H9 (cell line): Measurements from ENCODE around the gene BICDL1. TPM values are rescaled to one million over a fixed set of nuclear protein-coding genes. Genes with fewer than 3 reads are reported as not detected.
"Not testable (repeated sequence)": the region's sequence is repeated elsewhere in the genome, so short reads cannot be mapped to it uniquely, and the experiment has no call there.

Source experiments
- DNase-seq: peaks from one replicate; pipeline ENCODE4 v3.0.0-alpha.2; 2017
- H2AFZ ChIP-seq: one replicate; pipeline ENCODE4 v1.6.1; 2013; ENCODE audit warnings: mild to moderate bottlenecking, low read length, control low read depth, moderate library complexity
- H2AK5ac ChIP-seq: 2 replicates; pipeline ENCODE4 v1.6.1; 2013; ENCODE audit warnings: low read length, control low read depth, mixed read lengths; ENCODE audit not compliant: insufficient read length
- H2BK120ac ChIP-seq: one replicate; pipeline ENCODE4 v1.6.1; 2013; ENCODE audit warnings: low read depth, mild to moderate bottlenecking, low read length, control low read depth, inconsistent platforms; ENCODE audit not compliant: poor library complexity, severe bottlenecking
- H2BK12ac ChIP-seq: 2 replicates; pipeline ENCODE4 v1.6.1; 2013; ENCODE audit warnings: low read length, control low read depth, mixed read lengths, low read depth; ENCODE audit not compliant: insufficient read length
- H2BK15ac ChIP-seq: 2 replicates; pipeline ENCODE4 v1.6.1; 2013; ENCODE audit warnings: low read depth, low read length, control low read depth
- H2BK20ac ChIP-seq: one replicate; pipeline ENCODE4 v1.6.1; 2013; ENCODE audit warnings: low read depth, mild to moderate bottlenecking, low read length, control low read depth, inconsistent platforms; ENCODE audit not compliant: poor library complexity, severe bottlenecking
- H2BK5ac ChIP-seq: 2 replicates; pipeline ENCODE4 v1.6.1; 2013; ENCODE audit warnings: low read length, control low read depth, mixed read lengths; ENCODE audit not compliant: insufficient read length
- H3K14ac ChIP-seq: 2 replicates; pipeline ENCODE4 v1.6.1; 2013; ENCODE audit warnings: low read length, control low read depth; ENCODE audit not compliant: insufficient read depth
- H3K18ac ChIP-seq: 2 replicates; pipeline ENCODE4 v1.6.1; 2013; ENCODE audit warnings: low read depth, mild to moderate bottlenecking, mixed read lengths, low read length, control low read depth; ENCODE audit not compliant: insufficient read length
- H3K23ac ChIP-seq: 2 replicates; pipeline ENCODE4 v1.6.1; 2013; ENCODE audit warnings: low read length, control low read depth, mixed read lengths, low read depth; ENCODE audit not compliant: insufficient read length
- H3K23me2 ChIP-seq: 2 replicates; pipeline ENCODE4 v1.6.1; 2013; ENCODE audit warnings: low read depth, mild to moderate bottlenecking, mixed read lengths, low read length, control low read depth; ENCODE audit not compliant: insufficient read length, poor library complexity, severe bottlenecking
- H3K27ac ChIP-seq: 2 replicates; pipeline ENCODE4 v1.5.1; 2013; ENCODE audit warnings: low read length, control low read depth, mixed read lengths, low read depth; ENCODE audit not compliant: insufficient read length
- H3K27me3 ChIP-seq: 2 replicates; pipeline ENCODE4 v1.6.1; 2013; ENCODE audit warnings: low read length, control low read depth, inconsistent platforms; ENCODE audit not compliant: insufficient read depth
- H3K4ac ChIP-seq: 2 replicates; pipeline ENCODE4 v1.6.1; 2013; ENCODE audit warnings: low read depth, mild to moderate bottlenecking, control low read depth, inconsistent platforms, low read length, moderate library complexity
- H3K4me1 ChIP-seq: 2 replicates; pipeline ENCODE4 v1.6.1; 2013; ENCODE audit warnings: low read length, control low read depth, inconsistent platforms; ENCODE audit not compliant: insufficient read depth
- H3K4me2 ChIP-seq: 2 replicates; pipeline ENCODE4 v1.6.1; 2013; ENCODE audit warnings: low read length, control low read depth, mixed read lengths; ENCODE audit not compliant: insufficient read length, insufficient read depth
- H3K56ac ChIP-seq: 2 replicates; pipeline ENCODE4 v1.6.1; 2013; ENCODE audit warnings: low read depth, mild to moderate bottlenecking, mixed read lengths, low read length, control low read depth; ENCODE audit not compliant: insufficient read length
- H3K79me1 ChIP-seq: 2 replicates; pipeline ENCODE4 v1.6.1; 2013; ENCODE audit warnings: low read depth, mild to moderate bottlenecking, moderate library complexity, low read length, control low read depth, inconsistent platforms; ENCODE audit not compliant: insufficient read depth, poor library complexity, severe bottlenecking
- H3K79me2 ChIP-seq: 2 replicates; pipeline ENCODE4 v1.6.1; 2013; ENCODE audit warnings: low read length, control low read depth, inconsistent platforms; ENCODE audit not compliant: insufficient read depth
- H3K9ac ChIP-seq: 2 replicates; pipeline ENCODE4 v1.6.1; 2013; ENCODE audit warnings: low read length, control low read depth, mixed read lengths; ENCODE audit not compliant: insufficient read length; ENCODE audit errors: extremely low read depth
- H3K9me3 ChIP-seq: one replicate; pipeline ENCODE4 v1.6.1; 2013; ENCODE audit warnings: low read depth, low read length, inconsistent platforms; ENCODE audit not compliant: control insufficient read depth
- H3T11ph ChIP-seq: one replicate; pipeline ENCODE4 v1.6.1; 2013; ENCODE audit warnings: mild to moderate bottlenecking, low read length, control low read depth, inconsistent platforms
- H4K20me1 ChIP-seq: one replicate; pipeline ENCODE4 v1.6.1; 2013; ENCODE audit not compliant: control insufficient read depth, insufficient read length, insufficient read depth
- H4K5ac ChIP-seq: 2 replicates; pipeline ENCODE4 v1.6.1; 2013; ENCODE audit warnings: low read depth, mild to moderate bottlenecking, mixed read lengths, low read length, control low read depth; ENCODE audit not compliant: insufficient read length
- H4K8ac ChIP-seq: replicated peaks from 2 replicates; pipeline ENCODE4 v1.6.1; 2013; ENCODE audit warnings: low read length, control low read depth, mixed read lengths, low read depth; ENCODE audit not compliant: insufficient read length
- H4K91ac ChIP-seq: 2 replicates; pipeline ENCODE4 v1.6.1; 2013; ENCODE audit warnings: low read depth, mild to moderate bottlenecking, moderate library complexity, mixed read lengths, low read length, control low read depth; ENCODE audit not compliant: insufficient read length
- H3K27ac Mint-ChIP-seq, 3 experiments: 2 replicates in 2 of 3; 3 replicates in 1 of 3; pipeline ENCODE4 v1.8.0; 2020 to 2021; ENCODE audit warnings: mixed read lengths in 3 of 3, mild to moderate bottlenecking in 1 of 3, moderate library complexity in 1 of 3
- H3K27me3 Mint-ChIP-seq: 2 replicates; pipeline ENCODE4 v1.8.0; 2021; ENCODE audit warnings: low read depth, mild to moderate bottlenecking, moderate library complexity, mixed read lengths
- H3K36me3 Mint-ChIP-seq, 3 experiments: 2 replicates in 2 of 3; 3 replicates in 1 of 3; pipeline ENCODE4 v1.8.0; 2020 to 2021; ENCODE audit warnings: low read depth in 3 of 3, mixed read lengths in 3 of 3; ENCODE audit not compliant: insufficient read depth in 1 of 3
- H3K4me1 Mint-ChIP-seq, 2 experiments: 2 replicates each; pipeline ENCODE4 v1.8.0; 2020; ENCODE audit warnings: mixed read lengths in 2 of 2
- H3K4me3 Mint-ChIP-seq, 2 experiments: 2 replicates in 1 of 2; 3 replicates in 1 of 2; pipeline ENCODE4 v1.8.0; 2020 to 2021; ENCODE audit warnings: mild to moderate bottlenecking in 2 of 2, mixed read lengths in 2 of 2, moderate library complexity in 1 of 2
- H3K9me3 Mint-ChIP-seq, 2 experiments: 2 replicates in 1 of 2; 3 replicates in 1 of 2; pipeline ENCODE4 v1.8.0; 2020; ENCODE audit warnings: mild to moderate bottlenecking in 2 of 2, mixed read lengths in 2 of 2, moderate library complexity in 1 of 2
- WGBS: extraction: QIAGEN DNeasy Blood & Tissue Kit; methylation state at CpG from one replicate; pipeline ENCODE4 v1.1.7; 2013; ENCODE audit warnings: missing lambda C conversion rate, low lambda C conversion rate, mixed read lengths; ENCODE audit not compliant: insufficient read length; ENCODE audit errors: extremely low coverage; 5-methylcytosine and 5-hydroxymethylcytosine counted together
- total RNA-seq: library from RNA; stranded (reverse); gene quantifications from 2 replicates; pipeline ENCODE4 v1.2.1, GENCODE V29; 2021
- TF ChIP-seq, protein P1 (sequence below): fragments of 200-600 bp; sonication (generic); conservative IDR thresholded peaks from 3 replicates; pipeline ENCODE4 v1.8.0; 2021; ENCODE audit warnings: antibody characterized with exemption, mild to moderate bottlenecking

BICDL1 gene
- total RNA-seq, 1 experiment from 2014 or later, result 13.8 TPM

- Histone ChIP-seq H3K4ac (no peak overlapping the region), H2AK5ac (no peak overlapping the region), H3K23me2 (no peaks in the 10 kb centered on the region), H2BK5ac (no peak overlapping the region), H3T11ph (no peak overlapping the region), H3K27me3 (no peaks in the 10 kb centered on the region), H3K18ac (no peak overlapping the region), H3K9me3 (no peaks in the 10 kb centered on the region), H3K4me1 (no peaks in the 10 kb centered on the region), H3K9ac (no peak overlapping the region), H3K14ac (no peak overlapping the region), H4K20me1 (no peaks in the 10 kb centered on the region), H2BK120ac (no peak overlapping the region), H4K5ac (no peak overlapping the region), H2BK20ac (no peak overlapping the region), H3K23ac (no peak overlapping the region), H4K8ac (no peak overlapping the region), H2BK12ac (no peak overlapping the region), H2AFZ (no peak overlapping the region), H3K79me1 (no peaks in the 10 kb centered on the region), H3K56ac (no peak overlapping the region), H3K4me2 (no peak overlapping the region), H3K79me2 (no peaks in the 10 kb centered on the region), H2BK15ac (no peak overlapping the region), H4K91ac (no peak overlapping the region), H3K27ac (no peak overlapping the region)
- no peak for DNase-seq
- no peaks in the 10 kb centered on the region; a peak in 1 of 7 replicates for H3K36me3 Mint-ChIP-seq
- TF ChIP-seq, protein P1, sequence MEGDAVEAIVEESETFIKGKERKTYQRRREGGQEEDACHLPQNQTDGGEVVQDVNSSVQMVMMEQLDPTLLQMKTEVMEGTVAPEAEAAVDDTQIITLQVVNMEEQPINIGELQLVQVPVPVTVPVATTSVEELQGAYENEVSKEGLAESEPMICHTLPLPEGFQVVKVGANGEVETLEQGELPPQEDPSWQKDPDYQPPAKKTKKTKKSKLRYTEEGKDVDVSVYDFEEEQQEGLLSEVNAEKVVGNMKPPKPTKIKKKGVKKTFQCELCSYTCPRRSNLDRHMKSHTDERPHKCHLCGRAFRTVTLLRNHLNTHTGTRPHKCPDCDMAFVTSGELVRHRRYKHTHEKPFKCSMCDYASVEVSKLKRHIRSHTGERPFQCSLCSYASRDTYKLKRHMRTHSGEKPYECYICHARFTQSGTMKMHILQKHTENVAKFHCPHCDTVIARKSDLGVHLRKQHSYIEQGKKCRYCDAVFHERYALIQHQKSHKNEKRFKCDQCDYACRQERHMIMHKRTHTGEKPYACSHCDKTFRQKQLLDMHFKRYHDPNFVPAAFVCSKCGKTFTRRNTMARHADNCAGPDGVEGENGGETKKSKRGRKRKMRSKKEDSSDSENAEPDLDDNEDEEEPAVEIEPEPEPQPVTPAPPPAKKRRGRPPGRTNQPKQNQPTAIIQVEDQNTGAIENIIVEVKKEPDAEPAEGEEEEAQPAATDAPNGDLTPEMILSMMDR, result no peak
- H3K9me3 Mint-ChIP-seq, result no peaks in the 10 kb centered on the region; a peak in 1 of 5 replicates
- H3K27ac Mint-ChIP-seq, result peak overlapping the region; percentile 6 to 94 (median 58); a peak in 5 of 7 replicates
- WGBS, result no CpG with 5 or more reads among the region's 11 CpGs
- H3K4me1 Mint-ChIP-seq, result peaks cover 17 to 38% of the 10 kb centered on the region in 2 experiments
- H3K27me3 Mint-ChIP-seq, result no peaks in the 10 kb centered on the region
- H3K4me3 Mint-ChIP-seq, result no peak overlapping the region; a peak in 1 of 5 replicates
These were observed 52.6 kb downstream of the BICDL1 start for GRCh38 chr12:120041386-120042231.

DNA sequence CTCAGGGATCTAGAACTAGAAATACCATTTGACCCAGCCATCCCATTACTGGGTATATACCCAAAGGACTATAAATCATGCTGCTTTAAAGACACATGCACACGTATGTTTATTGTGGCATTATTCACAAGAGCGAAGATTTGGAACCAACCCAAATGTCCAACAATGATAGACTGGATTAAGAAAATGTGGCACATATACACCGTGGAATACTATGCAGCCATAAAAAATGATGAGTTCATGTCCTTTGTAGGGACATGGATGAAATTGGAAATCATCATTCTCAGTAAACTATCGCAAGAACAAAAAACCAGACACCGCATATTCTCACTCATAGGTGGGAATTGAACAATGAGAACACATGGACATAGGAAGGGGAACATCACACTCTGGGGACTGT, 56.3 kb downstream of the BICDL1 start:
- H3K79me1 ChIP-seq, H3K27me3 Mint-ChIP-seq, H3K4me1 ChIP-seq, H2BK20ac ChIP-seq, H3K23ac ChIP-seq, H3K18ac ChIP-seq, H2AK5ac ChIP-seq, H3K14ac ChIP-seq, H3K4me2 ChIP-seq, H4K20me1 ChIP-seq, H3K23me2 ChIP-seq, H3K27ac Mint-ChIP-seq, H3K9me3 ChIP-seq, H3K4ac ChIP-seq, H2BK15ac ChIP-seq, H2AFZ ChIP-seq, H4K8ac ChIP-seq, H2BK120ac ChIP-seq, H3K9ac ChIP-seq, H4K5ac ChIP-seq, H3T11ph ChIP-seq, H2BK5ac ChIP-seq, H2BK12ac ChIP-seq, H3K27me3 ChIP-seq, DNase-seq, H3K56ac ChIP-seq, H3K79me2 ChIP-seq, H3K27ac ChIP-seq, H3K36me3 Mint-ChIP-seq, H4K91ac ChIP-seq, H3K4me3 Mint-ChIP-seq, H3K9me3 Mint-ChIP-seq: not testable (repeated sequence)
- no CpG with 5 or more reads among the region's 5 CpGs for WGBS
- H3K4me1 Mint-ChIP-seq, result peaks cover 15 to 20% of the 10 kb centered on the region in 2 experiments
